Right kidney (tissue), 1 donor: ENCODE data around the gene TC2N.
"Not testable (repeated sequence)": the region's sequence is repeated elsewhere in the genome, so short reads cannot be mapped to it uniquely, and the experiment has no call there.

Source experiments
- DNase-seq: peaks from one replicate; pipeline ENCODE4 v3.0.0-alpha.2; 2016

Gene TC2N

DNA sequence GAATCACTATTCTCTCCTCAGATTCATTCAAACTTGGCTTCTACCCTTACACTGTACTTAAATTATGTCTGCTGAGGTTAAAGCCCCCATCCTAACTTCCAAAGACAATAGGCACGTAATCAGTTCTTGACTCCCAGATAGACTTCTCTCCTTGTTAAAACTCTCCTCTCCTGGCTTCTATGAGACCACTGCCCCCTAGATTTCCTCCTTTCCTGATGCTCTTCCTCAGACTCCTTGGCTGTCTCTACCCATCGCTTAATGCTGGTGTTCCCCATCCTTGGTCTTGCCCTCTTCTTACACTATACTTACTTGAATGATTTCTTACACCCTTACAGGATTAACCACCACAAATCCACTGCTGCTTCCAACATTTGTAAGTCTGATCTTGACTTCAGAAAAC, 32.8 kb downstream of the TC2N start:
- no peak for DNase-seq

DNA sequence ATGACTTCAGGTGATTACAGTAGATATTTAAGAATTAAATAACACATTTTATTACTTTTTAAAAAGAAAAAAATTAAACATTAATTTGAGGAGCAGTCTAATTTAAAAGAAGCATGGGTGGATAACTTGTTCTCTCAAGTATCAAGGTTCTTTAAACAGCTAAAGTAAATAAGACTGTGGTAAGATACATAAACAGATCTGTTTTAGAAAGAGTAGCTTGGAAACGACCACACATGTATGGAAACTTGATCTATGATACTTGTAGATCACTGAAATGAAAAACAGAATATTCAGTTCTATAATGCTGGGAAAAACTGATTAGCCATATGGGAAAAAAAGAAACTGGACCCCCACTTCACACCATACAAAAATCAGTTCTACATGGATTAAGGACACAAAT, 36.0 kb downstream of the TC2N start:
- no peak for DNase-seq

GRCh38 chr14:91830777-91831176, 36.6 kb downstream of the TC2N start:
- no peak for DNase-seq

DNA sequence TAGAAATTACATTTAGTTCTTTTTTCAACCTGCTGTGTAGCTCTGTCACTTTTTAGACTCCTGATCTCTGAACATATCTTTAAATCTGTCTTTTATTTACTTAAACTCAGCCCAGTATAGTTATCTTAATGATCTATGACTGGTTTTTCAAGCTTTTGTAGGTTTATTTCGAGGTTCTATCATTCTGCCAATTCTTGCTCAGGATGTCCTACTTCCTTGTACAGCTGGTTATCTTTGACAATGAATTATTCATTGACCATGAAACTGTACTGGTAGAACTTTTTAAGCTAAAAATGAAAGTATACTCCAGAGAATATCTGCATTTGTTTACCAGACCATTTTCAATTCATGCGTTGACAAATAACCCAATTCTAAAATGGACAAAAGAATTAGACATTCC, 37.8 kb downstream of the TC2N start:
- no peak for DNase-seq

GRCh38 chr14:91827746-91828145, 39.6 kb downstream of the TC2N start:
- no peak for DNase-seq

- DNase-seq, result no peak
Observed at GRCh38 chr14:91817566-91818325, 49.6 kb downstream of the TC2N start.

GRCh38 chr14:91814317-91814716, 53.0 kb downstream of the TC2N start:
- DNase-seq, result no peak

- DNase-seq, result no peak
Observed at GRCh38 chr14:91810699-91811098, 56.6 kb downstream of the TC2N start.

- no peak for DNase-seq
Observed at GRCh38 chr14:91806716-91807115, 60.6 kb downstream of the TC2N start.

DNA sequence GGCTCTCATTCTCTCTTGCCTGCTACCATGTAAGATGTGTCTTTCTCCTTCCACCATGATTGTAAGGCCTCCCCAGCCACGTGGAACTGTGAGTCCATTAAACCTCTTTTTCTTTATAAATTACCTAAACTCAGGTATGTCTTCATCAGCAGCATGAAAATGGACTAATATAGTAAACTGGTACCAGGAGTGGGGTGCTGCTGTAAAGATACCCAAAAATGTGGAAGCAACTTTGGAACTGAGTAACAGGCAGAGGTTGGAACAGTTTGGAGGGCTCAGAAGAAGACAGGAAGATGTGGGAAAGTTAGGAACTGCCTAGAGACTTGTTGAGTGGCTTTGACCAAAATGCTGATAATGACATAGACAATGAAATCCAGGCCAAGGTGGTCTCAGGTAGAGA, 61.2 kb downstream of the TC2N start:
- not testable (repeated sequence) for DNase-seq

DNA sequence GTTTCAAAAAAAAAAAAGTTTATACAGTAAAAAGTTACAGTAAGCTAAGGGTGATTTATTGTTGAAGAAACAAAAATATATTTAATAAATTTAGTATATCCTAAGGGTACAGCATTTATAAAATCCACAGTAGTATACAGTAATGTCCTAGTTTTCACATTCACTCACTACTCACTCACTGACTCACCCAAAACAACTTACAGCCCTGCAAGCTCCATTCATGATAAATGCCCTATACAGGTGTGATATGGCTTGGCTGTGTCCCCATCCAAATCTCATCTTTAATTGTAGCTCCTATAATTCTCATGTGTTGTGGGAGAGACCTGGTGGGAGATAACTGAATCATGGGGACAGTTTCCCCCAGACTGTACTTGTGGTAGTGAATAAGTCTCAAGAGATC, 61.7 kb downstream of the TC2N start:
- DNase-seq, result no peak

GRCh38 chr14:91801358-91801757, 66.0 kb downstream of the TC2N start:
- DNase-seq, result no peak

DNA sequence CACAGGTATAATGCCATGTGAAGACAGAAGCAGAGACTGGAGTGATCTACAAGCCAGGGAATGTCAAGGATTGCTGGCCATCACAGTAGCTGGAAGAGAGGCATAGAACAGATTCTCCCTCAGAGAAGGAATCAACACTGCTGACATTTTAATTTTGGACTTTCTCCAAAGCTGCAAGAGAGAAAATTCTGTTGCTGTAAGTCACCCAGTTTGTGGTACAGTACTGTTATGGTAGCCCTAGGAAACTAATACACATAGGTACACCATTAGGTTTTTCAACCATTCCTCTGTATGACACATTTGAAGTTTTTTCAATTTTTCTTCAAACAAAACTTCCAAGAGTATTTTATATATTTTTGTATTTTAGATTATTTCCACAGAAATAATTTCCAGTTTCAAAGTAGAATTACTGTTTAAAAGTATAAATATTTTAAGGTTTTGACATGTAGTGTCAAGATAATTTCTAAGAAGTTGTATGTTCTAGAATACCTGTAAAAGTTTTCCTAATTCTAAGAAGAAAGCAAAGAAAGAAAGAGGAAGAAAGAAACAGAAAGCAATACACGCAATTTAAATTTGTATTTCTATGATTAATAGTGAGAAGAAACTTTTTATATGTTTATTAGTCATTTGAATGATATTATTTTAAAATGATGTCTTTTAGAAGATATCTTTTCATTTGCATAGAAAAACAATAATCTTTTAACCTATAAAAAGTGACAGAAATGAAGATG, 70.6 kb downstream of the TC2N start:
- DNase-seq, result no peak

DNA sequence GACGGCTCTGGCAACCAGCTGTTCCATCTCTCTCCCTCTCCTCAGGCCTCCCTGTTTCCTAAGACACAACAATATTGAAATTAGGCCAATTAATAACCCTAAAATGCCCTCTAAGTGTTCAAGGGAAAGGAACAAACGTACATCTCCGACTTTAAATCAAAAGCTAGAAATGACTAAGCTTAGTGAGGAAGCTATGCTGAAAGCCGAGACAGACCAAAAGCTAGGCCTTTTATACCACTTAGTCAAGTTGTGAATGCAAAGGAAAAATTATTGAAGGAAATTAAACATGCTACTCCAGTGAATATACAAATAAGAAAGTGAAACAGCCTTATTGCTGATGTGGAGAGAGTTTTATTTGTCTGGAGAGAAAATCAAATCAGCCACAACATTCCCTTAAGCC, 73.6 kb downstream of the TC2N start:
- no peak for DNase-seq

DNA sequence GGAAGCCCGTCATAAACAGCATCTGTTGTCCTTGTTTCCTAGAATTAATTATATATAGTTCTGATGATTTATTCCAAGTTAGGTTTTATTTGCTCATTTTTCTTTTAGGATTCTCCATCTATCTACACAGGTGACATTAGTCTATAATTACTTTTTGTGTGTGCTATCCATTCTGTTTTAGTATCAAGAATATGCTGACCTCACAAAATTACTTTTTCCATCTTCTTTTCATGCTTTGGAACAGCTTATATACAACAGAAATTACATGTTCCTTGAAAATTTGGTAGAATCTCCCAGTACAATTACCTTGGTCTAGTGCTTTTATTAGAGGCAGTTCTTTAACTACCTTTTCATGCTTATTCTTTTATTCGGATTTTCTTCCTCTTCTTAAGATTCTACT, 81.1 kb downstream of the TC2N start:
- no peak for DNase-seq

GRCh38 chr14:91780452-91780851, 86.9 kb downstream of the TC2N start:
- DNase-seq, result no peak

- no peak for DNase-seq
Observed at GRCh38 chr14:91778217-91778616, 89.1 kb downstream of the TC2N start.

- DNase-seq, result no peak
Observed at GRCh38 chr14:91774140-91775096, 92.9 kb downstream of the TC2N start.

GRCh38 chr14:91770185-91770584, 97.2 kb downstream of the TC2N start:
- DNase-seq, result no peak

- DNase-seq, result no peak
Observed at GRCh38 chr14:91755570-91756295, 111.6 kb downstream of the TC2N start.

DNA sequence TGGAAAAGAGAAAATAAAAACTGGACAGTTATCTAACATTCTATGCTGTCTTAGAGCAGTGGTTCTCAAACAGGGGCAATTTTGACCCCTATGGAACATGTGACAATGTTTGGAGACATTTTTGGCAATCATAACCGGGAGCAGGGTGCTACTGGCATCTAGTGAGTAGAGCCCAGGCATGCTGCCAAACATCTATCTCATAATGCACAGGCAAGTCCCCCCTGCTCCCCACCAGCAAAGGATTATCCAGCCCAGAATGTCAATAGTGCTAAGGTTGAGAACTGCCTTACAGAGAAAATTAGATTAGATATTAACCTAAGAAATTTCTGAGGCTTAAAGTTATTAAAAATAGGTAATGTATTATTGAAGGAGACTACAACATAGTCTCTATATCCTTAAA, 112.5 kb downstream of the TC2N start:
- DNase-seq, result peak; percentile 13

- no peak for DNase-seq
Observed at GRCh38 chr14:91754185-91754584, 113.2 kb downstream of the TC2N start.
